Activated CD4-positive, CD25-positive, alpha-beta regulatory T cell treated with anti-CD3 and anti-CD28 coated beads, Interleukin-2, amount 50 U/mL, for 24 hours (primary cell): ENCODE results near the gene CCDC83.
"Not testable (repeated sequence)": the region's sequence is repeated elsewhere in the genome, so short reads cannot be mapped to it uniquely, and the experiment has no call there.

Experiments used
- ATAC-seq, 2 donors: fragments of 150-1000 bp; cut with Tn5 transposase; one replicate each; pipeline ENCODE4 v1.10.0; 2021; ENCODE audit warnings: mild to moderate bottlenecking in 1 of 2, moderate library complexity in 1 of 2

Gene CCDC83

GRCh38 chr11:85945788-85946187 is 90.6 kb downstream of the CCDC83 start:
- no peak for ATAC-seq

GRCh38 chr11:85946221-85946620 is 91.0 kb downstream of the CCDC83 start:
- no peak for ATAC-seq

- peak; percentile 78 to 86 for ATAC-seq
Observed at GRCh38 chr11:85947431-85948272, 92.5 kb downstream of the CCDC83 start.

GRCh38 chr11:85948884-85949283 is 93.7 kb downstream of the CCDC83 start:
- ATAC-seq = peak in 1 of 2 donors; percentile 25

- ATAC-seq = no peak
Observed at GRCh38 chr11:85949798-85950197, 94.6 kb downstream of the CCDC83 start.

- ATAC-seq = no peak
Observed at GRCh38 chr11:85950317-85951048, 95.3 kb downstream of the CCDC83 start.

GRCh38 chr11:85951049-85951405 is 95.8 kb downstream of the CCDC83 start:
- no peak for ATAC-seq

GRCh38 chr11:85951428-85952107 is 96.4 kb downstream of the CCDC83 start:
- no peak for ATAC-seq

- not testable (repeated sequence) for ATAC-seq
Observed at GRCh38 chr11:85952108-85952485, 96.9 kb downstream of the CCDC83 start.

GRCh38 chr11:85953491-85954143 is 98.4 kb downstream of the CCDC83 start:
- ATAC-seq = no peak

- ATAC-seq = no peak
Observed at GRCh38 chr11:85955531-85955930, 100.3 kb downstream of the CCDC83 start.

GRCh38 chr11:85960678-85961077 is 105.5 kb downstream of the CCDC83 start:
- no peak for ATAC-seq

GRCh38 chr11:85961130-85961529 is 105.9 kb downstream of the CCDC83 start:
- ATAC-seq = no peak

- ATAC-seq = no peak
Observed at GRCh38 chr11:85961930-85962363, 106.8 kb downstream of the CCDC83 start.

GRCh38 chr11:85965202-85965601 is 110.0 kb downstream of the CCDC83 start:
- no peak for ATAC-seq

GRCh38 chr11:85967457-85967856 is 112.3 kb downstream of the CCDC83 start:
- ATAC-seq = no peak
